DND-41 (cell line): ENCODE data around the gene PCGF3.

Source experiments
- ATAC-seq: fragments of 200-7000 bp; cut with Tn5 transposase; 3 replicates; pipeline ENCODE4 v1.9.1; 2021; ENCODE audit warnings: low read depth; ENCODE audit not compliant: insufficient read depth
- DNase-seq: peaks from one replicate; pipeline ENCODE4 v3.0.0-alpha.2; 2020
- H2AFZ ChIP-seq: 2 replicates; pipeline ENCODE4 v1.6.0; 2012; ENCODE audit warnings: low read depth, low read length
- H3K27ac ChIP-seq: 2 replicates; pipeline ENCODE4 v1.5.1; 2012; ENCODE audit warnings: low read length, inconsistent platforms
- H3K27me3 ChIP-seq: fragments of 200-600 bp; sonication (generic); 2 replicates; pipeline ENCODE4 v1.6.0; 2012; ENCODE audit warnings: low read length, mild to moderate bottlenecking, inconsistent platforms; ENCODE audit not compliant: insufficient read depth, poor library complexity
- H3K36me3 ChIP-seq: 2 replicates; pipeline ENCODE4 v1.5.1; 2012; ENCODE audit warnings: low read length, inconsistent platforms; ENCODE audit not compliant: insufficient read depth
- H3K4me1 ChIP-seq: 2 replicates; pipeline ENCODE4 v1.5.1; 2012; ENCODE audit warnings: mild to moderate bottlenecking, low read length; ENCODE audit not compliant: insufficient read depth
- H3K4me2 ChIP-seq: 2 replicates; pipeline ENCODE4 v1.6.0; 2012; ENCODE audit warnings: mild to moderate bottlenecking, moderate library complexity, low read length, inconsistent platforms; ENCODE audit not compliant: insufficient read depth
- H3K4me3 ChIP-seq, 2 experiments: fragments of 200-600 bp in 1 of 2; shearing (Covaris generic) in 1 of 2; 2 replicates each; pipeline ENCODE4 v1.5.1; 2012 to 2016; ENCODE audit warnings: inconsistent platforms in 2 of 2, low read length in 2 of 2, mild to moderate bottlenecking in 2 of 2, low read depth in 1 of 2, moderate library complexity in 1 of 2
- H3K79me2 ChIP-seq: 2 replicates; pipeline ENCODE4 v1.6.0; 2012; ENCODE audit warnings: low read length, inconsistent platforms; ENCODE audit not compliant: insufficient read depth
- H3K9ac ChIP-seq: 2 replicates; pipeline ENCODE4 v1.6.0; 2012; ENCODE audit warnings: low read depth, mild to moderate bottlenecking, inconsistent platforms, low read length, moderate library complexity
- H3K9me3 ChIP-seq: 2 replicates; pipeline ENCODE4 v1.5.1; 2012; ENCODE audit warnings: low read length, moderate library complexity, mild to moderate bottlenecking, inconsistent platforms; ENCODE audit not compliant: insufficient read depth, severe bottlenecking
- H4K20me1 ChIP-seq: 2 replicates; pipeline ENCODE4 v1.6.0; 2012; ENCODE audit warnings: low read length; ENCODE audit not compliant: insufficient read depth
- CTCF ChIP-seq: IDR thresholded peaks from 2 replicates; pipeline ENCODE4 v1.5.1; 2012; ENCODE audit warnings: borderline replicate concordance, low read length, moderate library complexity, mild to moderate bottlenecking; ENCODE audit not compliant: poor library complexity, severe bottlenecking; ENCODE audit errors: extremely low read depth
- EZH2 ChIP-seq: IDR thresholded peaks from 3 replicates; pipeline ENCODE4 v1.6.1; 2012; ENCODE audit warnings: borderline replicate concordance, low read depth, mild to moderate bottlenecking, moderate library complexity, low read length, inconsistent platforms; ENCODE audit not compliant: severe bottlenecking

Gene PCGF3

GRCh38 chr4:660401-660800 lies 45.2 kb upstream of the PCGF3 start:
- no peaks in the 10 kb centered on the region for H3K9me3 ChIP-seq
- H3K4me3 ChIP-seq, result no peak overlapping the region
- DNase-seq (no peak), ATAC-seq (no peak)
- no peaks in the 10 kb centered on the region for H3K27me3 ChIP-seq
- no peak for TF ChIP-seq CTCF
- TF ChIP-seq EZH2, result no peak
- no peak overlapping the region for H3K4me2 ChIP-seq
- peaks cover 9% of the 10 kb centered on the region for H4K20me1 ChIP-seq
- H2AFZ ChIP-seq, result no peak overlapping the region
- H3K79me2 ChIP-seq, result peaks cover 30% of the 10 kb centered on the region
- H3K36me3 ChIP-seq, result peaks cover 27% of the 10 kb centered on the region
- H3K9ac ChIP-seq, result no peak overlapping the region
- H3K27ac ChIP-seq, result no peak overlapping the region
- peaks cover 33% of the 10 kb centered on the region for H3K4me1 ChIP-seq

GRCh38 chr4:661231-661630 lies 44.4 kb upstream of the PCGF3 start:
- Histone ChIP-seq H3K4me3 (no peak overlapping the region), H4K20me1 (peaks cover 9% of the 10 kb centered on the region), H3K9ac (no peak overlapping the region), H3K27ac (no peak overlapping the region), H3K36me3 (peaks cover 27% of the 10 kb centered on the region), H3K27me3 (no peaks in the 10 kb centered on the region), H3K79me2 (peaks cover 32% of the 10 kb centered on the region), H3K9me3 (no peaks in the 10 kb centered on the region), H3K4me2 (no peak overlapping the region), H2AFZ (no peak overlapping the region), H3K4me1 (peaks cover 36% of the 10 kb centered on the region)
- ATAC-seq (no peak), DNase-seq (no peak)
- TF ChIP-seq CTCF, result no peak
- no peak for TF ChIP-seq EZH2

- Histone ChIP-seq H3K27me3 (no peaks in the 10 kb centered on the region), H3K79me2 (peaks cover 32% of the 10 kb centered on the region), H3K4me3 (peak overlapping the region in 1 of 2 experiments; percentile 85; a peak in 2 of 4 replicates), H3K36me3 (peaks cover 27% of the 10 kb centered on the region), H3K4me2 (peak overlapping the region; percentile 98), H4K20me1 (peaks cover 9% of the 10 kb centered on the region), H3K9ac (no peak overlapping the region), H2AFZ (no peak overlapping the region), H3K9me3 (no peaks in the 10 kb centered on the region), H3K27ac (no peak overlapping the region), H3K4me1 (peaks cover 36% of the 10 kb centered on the region)
- no peak for DNase-seq
- TF ChIP-seq EZH2 (no peak), CTCF (no peak)
- no peak for ATAC-seq
Observed at GRCh38 chr4:661881-662761, 43.5 kb upstream of the PCGF3 start.
